Astrocyte (in vitro differentiated cells and primary cell): ENCODE measurements around the gene ATIC.

Experiments used
- EZH2 ChIP-seq: IDR thresholded peaks from 2 replicates; pipeline ENCODE4 v1.6.1; 2012; ENCODE audit warnings: mild to moderate bottlenecking, low read length, inconsistent platforms; ENCODE audit not compliant: insufficient read depth
- TF ChIP-seq, protein P1 (sequence below): IDR thresholded peaks from 2 replicates; pipeline ENCODE4 v1.5.1; 2011; ENCODE audit warnings: low read depth, mild to moderate bottlenecking, inconsistent platforms, low read length, moderate library complexity; ENCODE audit not compliant: insufficient read depth

DNA sequence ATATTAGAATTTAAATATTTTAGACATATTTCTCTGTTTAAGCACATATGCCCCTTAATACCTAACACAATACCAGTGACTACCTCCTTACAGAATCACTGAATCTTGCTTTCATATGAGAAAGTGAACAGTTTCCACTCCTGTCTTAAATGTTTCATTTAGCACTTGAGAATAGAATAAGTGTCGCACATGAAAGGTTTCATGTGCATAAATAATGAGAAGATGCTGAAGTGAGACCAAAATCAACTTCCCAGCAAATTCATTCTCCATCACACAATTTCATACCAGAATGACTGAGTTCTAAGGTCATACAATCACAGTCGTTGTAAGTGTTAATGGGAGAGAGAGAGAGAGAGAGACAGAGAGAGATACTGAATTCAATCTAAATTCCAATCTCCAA, 51.2 kb downstream of the ATIC start:
- TF ChIP-seq, protein P1, sequence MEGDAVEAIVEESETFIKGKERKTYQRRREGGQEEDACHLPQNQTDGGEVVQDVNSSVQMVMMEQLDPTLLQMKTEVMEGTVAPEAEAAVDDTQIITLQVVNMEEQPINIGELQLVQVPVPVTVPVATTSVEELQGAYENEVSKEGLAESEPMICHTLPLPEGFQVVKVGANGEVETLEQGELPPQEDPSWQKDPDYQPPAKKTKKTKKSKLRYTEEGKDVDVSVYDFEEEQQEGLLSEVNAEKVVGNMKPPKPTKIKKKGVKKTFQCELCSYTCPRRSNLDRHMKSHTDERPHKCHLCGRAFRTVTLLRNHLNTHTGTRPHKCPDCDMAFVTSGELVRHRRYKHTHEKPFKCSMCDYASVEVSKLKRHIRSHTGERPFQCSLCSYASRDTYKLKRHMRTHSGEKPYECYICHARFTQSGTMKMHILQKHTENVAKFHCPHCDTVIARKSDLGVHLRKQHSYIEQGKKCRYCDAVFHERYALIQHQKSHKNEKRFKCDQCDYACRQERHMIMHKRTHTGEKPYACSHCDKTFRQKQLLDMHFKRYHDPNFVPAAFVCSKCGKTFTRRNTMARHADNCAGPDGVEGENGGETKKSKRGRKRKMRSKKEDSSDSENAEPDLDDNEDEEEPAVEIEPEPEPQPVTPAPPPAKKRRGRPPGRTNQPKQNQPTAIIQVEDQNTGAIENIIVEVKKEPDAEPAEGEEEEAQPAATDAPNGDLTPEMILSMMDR: no peak
- TF ChIP-seq EZH2: no peak
